Stomach (tissue), 4 donors: ENCODE results near the gene SERTAD3.

Source experiments
- CTCF ChIP-seq, 7 experiments: fragments of 450-650 bp in 4 of 7; fragments of 200-600 bp in 3 of 7; sonication (generic) in 3 of 7; IDR thresholded peaks; one replicate each; pipeline ENCODE4 v1.5.1; 2016 to 2019; ENCODE audit warnings: antibody characterized with exemption in 7 of 7, control low read depth in 2 of 7, mild to moderate bottlenecking in 1 of 7
- POLR2AphosphoS5 ChIP-seq, 3 donors: sonication (generic); formaldehyde crosslinking; IDR thresholded peaks; one replicate each; pipeline ENCODE4 v1.6.1; 2016; ENCODE audit warnings: antibody characterized with exemption in 3 of 3

GRCh38 chr19:40392894-40393517 is 51.1 kb downstream of the SERTAD3 start:
- TF ChIP-seq POLR2AphosphoS5 (IDR thresholded peaks at IDR 0.05) (no peak), CTCF (IDR thresholded peaks at IDR 0.05) (peak in 2 of 7 experiments; percentile 14 to 38)
